GM18861 (cell line): ENCODE data around the gene AGRN.
A peak's percentile ranks its signal among the peaks of the same experiment; 100 is the strongest.
"Not testable (repeated sequence)": the region's sequence is repeated elsewhere in the genome, so short reads cannot be mapped to it uniquely, and the experiment has no call there.

Experiments used
- ATAC-seq: cut with Tn5 transposase; IDR thresholded peaks from one replicate; pipeline ENCODE4 v1.9.1; 2021; ENCODE audit not compliant: unreplicated experiment

The AGRN gene

GRCh38 chr1:1020000-1020404, at the start of gene AGRN:
Gene AGRN (plus strand): TSS chr1:1020120. CDS start chr1:1020173, 53 bp downstream.
- peak; percentile 34 for ATAC-seq

DNA sequence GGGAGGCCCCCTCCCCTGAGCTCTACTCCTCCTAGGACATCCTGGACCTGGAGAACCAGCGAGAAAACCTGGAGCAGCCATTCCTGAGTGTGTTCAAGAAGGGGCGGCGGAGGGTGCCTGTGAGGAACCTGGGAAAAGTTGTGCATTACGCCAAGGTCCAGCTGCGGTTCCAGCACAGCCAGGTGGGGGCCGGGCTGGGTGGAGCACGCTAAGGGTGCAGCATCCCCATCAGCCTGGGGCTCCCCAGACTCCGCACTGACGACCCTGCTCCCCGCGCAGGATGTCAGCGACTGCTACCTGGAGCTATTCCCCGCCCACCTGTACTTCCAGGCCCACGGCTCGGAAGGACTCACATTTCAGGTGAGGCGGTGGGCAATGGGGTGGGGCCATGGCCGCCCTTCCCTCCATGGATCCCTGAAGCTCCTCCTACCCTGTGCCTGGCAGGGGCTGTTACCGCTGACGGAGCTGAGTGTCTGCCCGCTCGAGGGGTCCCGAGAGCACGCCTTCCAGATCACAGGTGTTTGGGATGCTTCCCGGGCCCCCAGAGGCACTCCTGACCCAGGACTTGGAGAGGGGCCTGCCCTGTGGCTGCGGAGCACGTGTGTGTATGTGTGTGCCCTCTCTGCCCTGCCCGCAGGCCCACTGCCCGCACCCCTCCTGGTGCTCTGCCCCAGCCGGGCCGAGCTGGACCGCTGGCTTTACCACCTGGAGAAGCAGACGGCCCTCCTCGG, 49.5 kb upstream of the AGRN start:
- no peak for ATAC-seq

GRCh38 chr1:970973-971730, 48.8 kb upstream of the AGRN start:
- no peak for ATAC-seq

DNA sequence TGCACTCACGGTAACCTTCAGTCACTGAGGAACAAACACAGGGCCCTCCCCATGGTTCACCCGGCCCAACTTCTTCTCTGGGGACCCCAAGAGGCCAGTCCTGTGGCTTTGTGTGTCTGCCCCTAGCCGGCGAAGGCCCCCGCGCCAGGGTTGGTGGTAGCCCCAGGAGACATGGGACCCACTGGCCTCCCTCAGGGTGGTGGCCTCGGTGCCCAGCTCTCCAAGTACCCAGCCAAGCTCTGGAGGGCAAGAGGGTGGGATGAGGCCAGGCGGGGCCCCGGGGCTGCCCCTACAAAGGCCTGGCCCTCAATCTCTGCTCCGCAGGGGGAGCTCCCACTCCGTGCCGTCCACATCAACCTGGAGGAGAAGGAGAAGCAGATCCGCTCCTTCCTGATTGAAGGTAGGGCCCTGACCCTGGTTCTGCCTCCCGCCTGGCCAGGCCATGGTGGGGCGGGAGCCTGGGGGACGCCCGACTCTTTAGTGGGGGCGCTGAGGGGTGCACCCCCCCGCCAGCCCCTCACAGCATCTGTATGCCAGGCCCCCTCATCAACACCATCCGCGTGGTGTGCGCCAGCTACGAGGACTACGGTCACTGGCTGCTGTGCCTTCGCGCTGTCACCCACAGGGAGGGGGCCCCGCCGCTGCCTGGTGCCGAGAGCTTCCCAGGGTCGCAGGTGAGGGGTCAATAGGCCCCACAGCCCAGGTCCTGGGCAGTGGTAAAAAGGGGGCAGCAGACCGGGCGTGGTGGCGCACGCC, 48.0 kb upstream of the AGRN start:
- ATAC-seq, result no peak

GRCh38 chr1:972726-973458, 47.0 kb upstream of the AGRN start:
- ATAC-seq, result no peak

DNA sequence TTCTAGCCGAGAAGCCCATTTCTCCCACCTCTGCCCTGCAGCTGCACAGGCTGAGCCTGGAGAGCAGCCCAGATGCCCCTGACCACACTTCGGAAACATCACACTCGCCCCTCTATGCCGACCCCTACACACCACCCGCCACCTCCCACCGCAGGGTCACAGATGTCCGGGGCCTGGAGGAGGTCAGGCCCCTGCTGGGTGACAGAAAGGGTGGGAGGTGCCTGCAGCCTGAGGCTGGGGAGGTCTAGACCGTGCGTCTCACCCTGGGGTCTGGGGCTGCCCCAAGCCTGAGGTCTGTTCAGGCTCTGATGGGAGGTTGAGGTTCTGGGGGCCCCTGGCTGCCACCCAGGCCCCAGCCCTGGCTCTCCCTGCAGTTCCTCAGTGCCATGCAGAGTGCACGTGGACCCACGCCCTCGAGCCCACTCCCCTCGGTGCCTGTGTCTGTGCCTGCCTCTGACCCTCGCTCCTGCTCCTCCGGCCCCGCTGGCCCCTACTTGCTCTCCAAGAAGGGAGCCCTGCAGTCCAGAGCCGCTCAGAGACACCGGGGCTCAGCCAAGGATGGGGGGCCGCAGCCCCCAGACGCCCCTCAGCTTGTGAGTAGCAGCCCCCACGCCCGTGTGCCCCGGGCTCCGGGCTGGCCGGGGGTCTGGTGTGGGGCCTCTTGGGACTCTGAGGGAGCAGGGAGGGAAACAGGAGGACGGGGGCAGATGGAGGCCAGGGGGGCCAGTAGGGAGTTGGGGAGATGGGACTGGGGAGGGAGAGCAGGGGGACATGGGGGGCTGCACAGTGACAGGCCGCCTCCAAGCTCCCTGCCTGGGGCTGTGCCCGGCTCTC, 46.2 kb upstream of the AGRN start:
- ATAC-seq, result no peak

DNA sequence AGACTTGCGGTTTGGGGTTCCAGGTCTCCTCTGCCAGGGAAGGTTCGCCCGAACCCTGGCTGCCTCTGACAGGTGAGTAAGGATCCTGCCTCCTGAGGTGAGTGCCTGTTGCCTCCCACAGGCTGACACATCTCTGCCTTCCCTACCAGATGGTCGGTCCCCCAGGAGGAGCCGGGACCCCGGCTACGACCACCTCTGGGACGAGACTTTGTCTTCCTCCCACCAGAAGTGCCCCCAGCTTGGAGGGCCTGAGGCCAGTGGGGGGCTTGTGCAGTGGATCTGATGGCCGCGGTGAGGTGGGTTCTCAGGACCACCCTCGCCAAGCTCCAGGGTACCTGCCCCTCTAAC, 45.7 kb upstream of the AGRN start:
- ATAC-seq, result no peak

DNA sequence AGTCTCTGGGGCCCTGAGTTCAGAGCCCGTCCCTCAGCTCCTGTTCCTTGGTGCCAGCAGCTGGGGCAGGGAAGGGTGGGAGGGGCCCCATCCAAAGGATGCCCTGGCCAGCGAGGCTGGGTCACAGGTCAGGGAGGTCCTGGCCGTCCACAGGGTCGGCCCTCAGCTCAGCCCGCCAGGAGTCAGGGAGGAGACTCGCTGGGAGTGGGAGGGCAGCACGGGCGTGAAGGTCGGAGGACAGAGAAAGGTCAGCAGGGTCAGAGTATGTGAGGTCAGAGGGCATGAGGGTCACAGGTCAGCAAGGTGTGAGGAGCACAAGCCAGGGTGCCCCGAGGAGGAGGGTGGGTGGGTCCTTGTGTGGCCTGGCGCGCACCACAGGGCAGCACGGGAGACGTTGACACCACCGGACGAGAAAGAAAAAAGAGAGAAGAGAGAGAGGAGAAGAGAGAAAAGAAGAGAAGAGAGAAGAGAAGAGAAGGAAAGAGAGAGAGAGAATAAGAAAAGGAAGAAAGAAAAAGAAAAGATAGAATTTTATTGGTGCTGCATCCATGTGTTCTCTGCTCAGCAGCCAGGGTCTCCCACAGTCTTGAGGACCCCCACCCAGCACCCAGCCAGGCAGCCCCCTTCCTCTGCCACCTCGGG, 45.1 kb upstream of the AGRN start:
- no peak for ATAC-seq

DNA sequence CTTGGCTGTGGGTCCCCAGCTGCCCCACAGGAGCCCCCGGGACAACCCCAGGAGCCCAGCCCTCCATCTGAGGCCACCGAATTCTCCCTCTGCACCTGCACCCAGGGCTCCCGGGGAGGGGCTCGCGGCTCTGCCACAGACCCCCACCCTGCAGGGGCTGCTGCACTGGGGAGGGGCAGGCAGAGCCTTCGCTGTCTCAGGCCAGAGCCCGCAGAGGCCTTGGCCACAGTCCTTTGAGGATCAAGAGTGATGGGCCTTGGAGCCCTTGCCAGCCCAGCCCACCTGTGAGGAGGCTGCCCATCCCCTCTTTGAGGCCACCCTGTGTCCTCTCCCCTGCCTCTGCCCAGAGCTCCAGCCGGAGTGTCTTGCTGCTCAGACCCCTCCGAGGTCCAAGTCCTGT, 44.6 kb upstream of the AGRN start:
- no peak for ATAC-seq

GRCh38 chr1:975896-976683, 43.8 kb upstream of the AGRN start:
- no peak for ATAC-seq

DNA sequence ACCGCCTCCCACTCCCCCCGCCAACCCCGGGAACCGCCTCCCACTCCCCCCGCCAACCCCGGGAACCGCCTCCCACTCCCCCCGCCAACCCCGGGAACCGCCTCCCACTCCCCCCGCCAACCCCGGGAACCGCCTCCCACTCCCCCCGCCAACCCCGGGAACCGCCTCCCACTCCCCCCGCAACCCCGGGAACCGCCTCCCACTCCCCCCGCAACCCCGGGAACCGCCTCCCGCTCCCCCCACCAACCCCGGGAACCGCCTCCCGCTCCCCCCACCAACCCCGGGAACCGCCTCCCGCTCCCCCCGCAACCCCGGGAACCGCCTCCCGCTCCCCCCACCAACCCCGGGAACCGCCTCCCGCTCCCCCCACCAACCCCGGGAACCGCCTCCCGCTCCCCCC, 43.1 kb upstream of the AGRN start:
- not testable (repeated sequence) for ATAC-seq

DNA sequence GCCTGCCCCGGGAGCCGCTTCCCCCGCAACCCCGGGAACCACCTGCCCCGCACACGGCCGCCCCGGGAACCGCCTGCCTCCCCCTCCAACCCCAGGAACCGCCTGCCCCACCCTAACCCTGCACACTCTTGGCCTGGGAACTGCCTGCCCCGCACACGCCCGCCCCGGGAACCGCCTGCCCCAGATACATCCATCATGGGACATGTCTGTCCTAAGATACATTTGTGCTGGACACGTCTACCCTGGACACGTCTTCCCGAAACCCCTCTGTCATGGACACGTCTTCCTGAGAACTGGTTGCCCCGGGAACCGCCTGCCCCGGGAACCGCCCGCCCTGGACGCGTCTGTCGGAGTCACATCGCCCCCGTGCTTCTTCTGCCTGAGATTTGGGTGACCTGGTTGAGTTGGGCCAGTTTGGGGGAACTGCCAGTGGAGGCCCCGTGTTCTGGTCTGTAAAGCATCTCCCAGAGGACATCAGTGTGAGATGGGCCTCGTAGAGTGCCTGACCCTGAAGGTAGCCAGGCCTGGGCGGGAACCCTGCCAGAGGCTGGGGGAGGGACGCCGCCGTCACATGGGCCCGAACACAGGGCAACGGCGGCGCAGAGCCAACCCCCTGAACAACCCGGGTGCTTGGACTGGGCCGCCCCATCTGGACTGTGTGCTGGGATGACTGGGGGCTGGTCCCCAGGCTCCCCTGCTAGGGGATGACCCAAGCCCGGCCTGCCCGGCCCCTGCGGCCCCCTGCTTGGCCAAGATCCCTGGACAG, 41.7 kb upstream of the AGRN start:
- no peak for ATAC-seq

GRCh38 chr1:978835-979743, 40.8 kb upstream of the AGRN start:
- no peak for ATAC-seq

DNA sequence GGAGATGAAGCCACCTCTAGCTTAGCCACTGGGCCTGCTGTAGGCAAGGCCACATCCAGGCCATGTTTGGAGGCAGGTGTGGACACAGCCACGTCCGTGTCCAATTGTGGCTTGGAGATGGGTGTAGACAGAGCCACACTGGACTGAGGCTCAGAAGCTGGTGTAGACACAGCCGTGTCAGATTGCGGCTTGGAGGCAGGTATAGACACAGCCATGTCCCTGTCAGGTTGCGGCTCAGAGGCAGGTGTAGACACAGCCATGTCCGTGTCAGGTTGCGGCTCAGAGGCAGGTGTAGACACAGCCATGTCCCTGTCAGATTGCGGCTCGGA, 40.2 kb upstream of the AGRN start:
- ATAC-seq, result no peak

DNA sequence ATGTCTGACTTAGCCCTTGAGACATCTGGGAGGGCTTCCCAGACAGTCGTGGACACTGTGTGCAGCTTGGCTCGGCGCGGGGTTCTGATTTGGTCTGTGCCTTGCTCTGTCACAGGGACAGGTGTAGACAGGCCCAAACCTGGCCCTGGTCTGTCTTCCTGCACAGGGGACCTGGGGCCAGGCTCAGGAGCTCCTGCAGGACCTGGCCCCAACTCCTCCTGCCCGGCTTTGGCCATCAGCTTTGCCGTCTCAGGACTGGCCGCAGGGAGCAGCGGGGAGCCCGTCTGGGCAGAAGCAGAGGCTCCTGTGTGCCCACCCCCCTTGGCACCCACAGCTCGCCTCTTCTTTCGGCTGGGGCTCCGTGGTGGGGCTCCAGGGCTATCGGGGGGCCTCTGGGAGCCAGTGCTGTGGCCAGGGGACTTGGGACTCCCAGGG, 39.8 kb upstream of the AGRN start:
- ATAC-seq, result no peak

DNA sequence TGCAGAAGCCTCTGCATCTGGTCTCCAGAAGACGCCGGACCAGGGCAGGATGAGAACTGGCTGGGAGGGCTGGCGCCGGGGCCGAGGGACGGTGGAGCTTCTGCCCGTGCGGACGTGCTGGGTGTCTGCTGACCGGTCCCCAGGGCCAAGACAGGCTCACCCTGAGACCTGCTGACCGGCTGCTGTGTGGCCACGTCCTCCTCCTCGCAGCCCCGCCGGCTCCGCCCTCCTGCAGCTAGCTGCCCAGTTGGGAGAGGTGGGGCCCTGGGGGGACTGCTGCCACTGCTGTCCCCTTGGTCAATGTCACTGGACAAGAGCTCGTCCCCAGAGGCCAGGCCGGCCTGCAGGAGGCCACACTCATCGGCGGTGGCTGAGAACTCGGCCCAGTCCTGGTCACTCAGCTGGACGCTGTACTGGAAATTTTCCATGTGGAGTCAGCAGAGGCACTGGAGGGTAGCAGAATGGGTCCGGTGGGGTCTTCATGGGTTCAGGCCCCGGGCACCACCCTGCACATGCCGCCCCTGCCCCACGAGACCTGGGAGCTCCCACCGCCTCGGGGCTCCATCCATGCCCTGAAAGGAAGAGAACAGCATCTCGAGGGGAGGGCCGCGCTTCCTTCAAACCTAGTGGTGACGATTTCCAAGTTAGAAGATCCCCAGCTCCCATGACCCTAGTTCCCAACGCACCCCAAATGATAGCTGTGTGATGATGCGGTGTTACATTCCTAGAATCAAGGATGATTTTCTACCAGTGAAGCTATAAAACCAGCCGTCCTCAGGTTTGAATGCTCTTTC, 39.1 kb upstream of the AGRN start:
- no peak for ATAC-seq
